ENCODE results near the gene IRGQ.

DNA sequence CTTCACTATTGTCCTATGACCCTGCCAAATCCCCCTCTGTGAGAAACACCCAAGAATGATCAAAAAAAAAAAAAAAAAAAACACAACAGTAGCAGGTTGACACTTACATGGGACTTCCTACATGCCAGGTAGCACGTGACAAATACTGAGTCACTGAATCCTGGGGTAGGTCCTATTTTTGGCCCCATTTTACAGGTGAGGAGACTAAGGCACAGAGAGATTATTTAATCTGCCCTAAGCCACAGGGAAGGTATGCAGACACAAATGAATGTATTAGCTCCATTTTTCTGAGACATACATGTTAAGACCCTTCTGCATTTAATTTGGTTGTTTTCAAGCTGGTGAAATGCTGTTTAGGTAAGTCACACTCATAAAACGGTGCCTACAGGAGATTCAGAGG, 47.2 kb downstream of the IRGQ start:
- no peak for TF ChIP-seq POLR2A (IDR thresholded peaks at IDR 0.05; ENCODE audit: low read depth, low read length)
- no peak for TF ChIP-seq POLR2AphosphoS5 (IDR thresholded peaks at IDR 0.05; ENCODE audit: low read depth, low read length)
- TF ChIP-seq TAF1 (IDR thresholded peaks at IDR 0.05; ENCODE audit: low read depth, low read length): no peak
- TF ChIP-seq SPI1 (IDR thresholded peaks at IDR 0.05; ENCODE audit: low read depth, low read length): no peak
- no peak for TF ChIP-seq POU2F2 (IDR thresholded peaks at IDR 0.05; ENCODE audit: low read depth, low read length)
- no peak for TF ChIP-seq PAX5 (IDR thresholded peaks at IDR 0.05; ENCODE audit: insufficient read depth, low read length, severe bottlenecking)

Measured in GM12891 (cell line).